Measurements from ENCODE around the gene MYO5A. TPM values are rescaled to one million over a fixed set of nuclear protein-coding genes. Genes with fewer than 3 reads are reported as not detected.

Gene MYO5A
- total and polyA plus RNA-seq, 10 of the 15 experiments (the other 5 are each of a cell fraction or from before 2014, with no cell fraction given): 4.2 to 42.9 (median 31.1) TPM

DNA sequence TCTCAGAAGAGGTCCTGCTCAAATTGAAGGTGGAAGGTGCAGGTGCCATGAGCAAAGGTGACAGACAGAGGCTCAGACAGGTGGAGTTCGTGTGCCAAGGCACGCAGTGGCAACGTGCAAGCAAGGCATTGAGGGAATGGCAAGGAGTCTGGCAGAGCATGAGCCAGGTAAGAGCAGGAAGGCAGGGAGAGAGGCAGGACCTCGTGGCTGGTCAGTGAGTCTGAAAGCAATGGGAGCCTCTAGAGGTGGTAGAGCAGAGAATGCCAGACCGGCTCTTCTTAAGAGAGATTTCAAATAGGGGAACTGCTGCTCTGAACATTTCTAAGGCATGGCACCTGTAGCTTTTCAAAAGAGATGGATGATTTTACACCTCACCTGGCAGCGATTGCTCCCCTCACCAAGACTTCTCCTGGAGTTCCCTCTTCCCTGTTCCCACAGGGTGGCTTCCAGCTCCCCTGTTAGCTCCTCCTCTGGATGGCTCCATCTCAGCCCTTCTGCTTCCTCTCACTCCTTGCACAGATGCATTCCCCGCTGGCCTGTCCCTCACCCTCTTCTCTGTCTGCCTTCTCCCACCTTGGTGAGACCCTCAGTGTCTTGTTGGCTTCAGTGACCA lies 235.8 kb downstream of the MYO5A start:
- H3K27me3 ChIP-seq (replicated peaks in 1 of 2; ENCODE audit: control insufficient read depth in 2 of 2, insufficient read depth in 2 of 2, low read length in 1 of 2): peaks cover 4% of the 10 kb centered on the region in 2 experiments; a peak in 3 of 4 replicates
- in situ Hi-C loops (cut with MboI) (no loop called here), intact Hi-C loops (cut with micrococcal nuclease; ENCODE audit: unreplicated experiment) (no loop called here)

DNA sequence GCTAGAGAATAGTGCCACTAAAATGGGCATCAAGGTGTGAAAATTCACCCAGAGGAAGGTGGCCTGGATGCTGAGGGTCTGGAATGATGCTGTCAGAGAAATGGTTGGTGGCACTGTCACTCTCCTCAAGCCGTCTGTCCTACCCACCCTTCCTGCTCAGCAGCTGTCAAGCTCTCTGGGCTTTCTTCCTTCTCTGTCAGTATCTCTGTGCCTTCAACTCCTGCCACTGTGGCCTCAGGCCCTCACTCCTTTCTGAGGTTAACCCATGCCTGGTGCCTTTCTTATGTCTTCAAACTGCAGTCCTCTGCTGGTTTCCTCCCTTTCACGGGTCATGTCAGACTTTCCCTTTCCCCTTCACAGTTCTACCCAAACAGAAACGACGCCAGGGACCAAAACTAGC lies 237.5 kb downstream of the MYO5A start:
- BruUV-seq (replicated peaks): no TSS peak
- intact Hi-C loops (cut with micrococcal nuclease; ENCODE audit: unreplicated experiment) (no loop called here), in situ Hi-C loops (cut with MboI) (no loop called here)
- peak; percentile 31 for FAIRE-seq
- no peak for TF ChIP-seq CHD1 (IDR thresholded peaks at IDR 0.05; ENCODE audit: low read depth, low read length)
- no peak for TF ChIP-seq TCF12 (IDR thresholded peaks at IDR 0.05; ENCODE audit: low read depth, low read length)
- no peak for TF ChIP-seq ZNF384 (IDR thresholded peaks at IDR 0.05; ENCODE audit: borderline replicate concordance, low read depth, low read length)
- no peak for TF ChIP-seq KAT2A (conservative IDR thresholded peaks at IDR 0.05; ENCODE audit: control insufficient read depth, low read depth, low read length)
- no peak for TF ChIP-seq ATF7 (IDR thresholded peaks at IDR 0.05; ENCODE audit: low read depth)
- TF ChIP-seq, protein P1, sequence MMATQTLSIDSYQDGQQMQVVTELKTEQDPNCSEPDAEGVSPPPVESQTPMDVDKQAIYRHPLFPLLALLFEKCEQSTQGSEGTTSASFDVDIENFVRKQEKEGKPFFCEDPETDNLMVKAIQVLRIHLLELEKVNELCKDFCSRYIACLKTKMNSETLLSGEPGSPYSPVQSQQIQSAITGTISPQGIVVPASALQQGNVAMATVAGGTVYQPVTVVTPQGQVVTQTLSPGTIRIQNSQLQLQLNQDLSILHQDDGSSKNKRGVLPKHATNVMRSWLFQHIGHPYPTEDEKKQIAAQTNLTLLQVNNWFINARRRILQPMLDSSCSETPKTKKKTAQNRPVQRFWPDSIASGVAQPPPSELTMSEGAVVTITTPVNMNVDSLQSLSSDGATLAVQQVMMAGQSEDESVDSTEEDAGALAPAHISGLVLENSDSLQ (IDR thresholded peaks at IDR 0.05): no peak
- no peak for TF ChIP-seq ZNF24 (IDR thresholded peaks at IDR 0.05)
- TF ChIP-seq TCF3 (IDR thresholded peaks at IDR 0.05; ENCODE audit: borderline replicate concordance, insufficient read depth, low read depth, low read length): 0 out of 2 replicates have a peak, but pooled peaks have one; percentile 5
- no peaks in the 10 kb centered on the region for H3K36me3 ChIP-seq (ENCODE audit: control insufficient read depth in 2 of 2, insufficient read depth in 2 of 2, low read length in 1 of 2)
- CTCF ChIA-PET: no interaction called here
- no peak overlapping the region for H3K4me3 ChIP-seq
- H3K4me2 ChIP-seq (ENCODE audit: control insufficient read depth, insufficient read depth): peak overlapping the region; percentile 63
- 5% methylated on average over 4 of the region's 4 CpGs for WGBS (ENCODE audit: insufficient coverage, insufficient replicate concordance, low lambda C conversion rate, missing lambda C conversion rate)
- POLR2A ChIA-PET: no interaction called here
- no peaks in the 10 kb centered on the region for H3K9me3 ChIP-seq (replicated peaks; ENCODE audit: control insufficient read depth, insufficient read depth, low read length)
- RAD21 ChIA-PET (ENCODE audit: unreplicated experiment): interaction anchor here (1.1 kb wide), 1 partner anchor 33 kb away, joined by 3 read pairs; no protein-coding TSS in a partner anchor
- H3K27me3 ChIP-seq (replicated peaks in 1 of 2; ENCODE audit: control insufficient read depth in 2 of 2, insufficient read depth in 2 of 2, low read length in 1 of 2): peaks cover 4% of the 10 kb centered on the region in 2 experiments; a peak in 3 of 4 replicates
- peak; percentile 14 for ATAC-seq
- 0 out of 2 replicates have a peak overlapping the region, but pooled peaks have one; percentile 18 for H3K27ac ChIP-seq (ENCODE audit: control insufficient read depth, insufficient read depth)
- no peaks in the 10 kb centered on the region for H4K20me1 ChIP-seq (ENCODE audit: control insufficient read depth, insufficient read depth)
- H3K4me1 ChIP-seq (ENCODE audit: control insufficient read depth, insufficient read depth, low read length): peaks cover 19% of the 10 kb centered on the region
- DNase-seq (ENCODE audit: low read depth, low spot score): peak; percentile 7
- SMC1A ChIA-PET (ENCODE audit: uncharacterized antibody, unreplicated experiment): interaction anchor here (0.7 to 1.5 kb wide), 4 partner anchors 17 to 102 kb away, joined by 3 to 7 read pairs (median 3); no protein-coding TSS in a partner anchor
- no peak overlapping the region for H3K9ac ChIP-seq (ENCODE audit: control insufficient read depth, insufficient read depth, low read length)
- H2AFZ ChIP-seq (ENCODE audit: control insufficient read depth, low read depth, low read length): peak overlapping the region; percentile 41
- H3K79me2 ChIP-seq (ENCODE audit: control insufficient read depth, insufficient read depth, low read length): no peaks in the 10 kb centered on the region

More for the DNA sequence above, 235.8 kb downstream of the MYO5A start:
- ATAC-seq (peak; percentile 32; the same call in 2 of the 3 replicates), FAIRE-seq (no peak), DNase-seq (ENCODE audit: low read depth, low spot score) (no peak)
- ChIA-PET POLR2A (no interaction called here), SMC1A (ENCODE audit: uncharacterized antibody, unreplicated experiment) (no interaction called here), RAD21 (ENCODE audit: unreplicated experiment) (no interaction called here), CTCF (no interaction called here)
- 69% methylated on average over 7 of the region's 7 CpGs for WGBS (ENCODE audit: insufficient coverage, insufficient replicate concordance, low lambda C conversion rate, missing lambda C conversion rate)
- Histone ChIP-seq H3K4me1 (ENCODE audit: control insufficient read depth, insufficient read depth, low read length) (peaks cover 19% of the 10 kb centered on the region), H3K9me3 (replicated peaks; ENCODE audit: control insufficient read depth, insufficient read depth, low read length) (no peaks in the 10 kb centered on the region), H2AFZ (ENCODE audit: control insufficient read depth, low read depth, low read length) (no peak overlapping the region), H3K27ac (ENCODE audit: control insufficient read depth, insufficient read depth) (no peak overlapping the region), H3K36me3 (ENCODE audit: control insufficient read depth in 2 of 2, insufficient read depth in 2 of 2, low read length in 1 of 2) (no peaks in the 10 kb centered on the region), H3K79me2 (ENCODE audit: control insufficient read depth, insufficient read depth, low read length) (no peaks in the 10 kb centered on the region), H3K4me2 (ENCODE audit: control insufficient read depth, insufficient read depth) (no peak overlapping the region), H3K9ac (ENCODE audit: control insufficient read depth, insufficient read depth, low read length) (no peak overlapping the region), H4K20me1 (ENCODE audit: control insufficient read depth, insufficient read depth) (no peaks in the 10 kb centered on the region), H3K4me3 (no peak overlapping the region)
- no peak for TF ChIP-seq SREBF1 (IDR thresholded peaks at IDR 0.05; ENCODE audit: low read length)
- peak; percentile 36; the same call in 1 of the 2 replicates for TF ChIP-seq SPI1 (IDR thresholded peaks at IDR 0.05; ENCODE audit: borderline replicate concordance, insufficient read depth, low read depth, low read length)
- no TSS peak for BruUV-seq (replicated peaks)
